K562 (cell line): ENCODE data around the gene COPA. TPM values are rescaled to one million over a fixed set of nuclear protein-coding genes. Genes with fewer than 3 reads are reported as not detected.

ENCODE experiments used
- DNMT1 ChIP-seq: fragments of 450-650 bp; IDR thresholded peaks from 2 replicates; pipeline ENCODE4 v1.6.1; 2016; ENCODE audit warnings: antibody characterized with exemption, mild to moderate bottlenecking
- JUNB ChIP-seq: fragments of 450-650 bp; formaldehyde crosslinking; conservative IDR thresholded peaks from 2 replicates; pipeline ENCODE4 v1.4.0; 2020; ENCODE audit warnings: mild to moderate bottlenecking
- RAD51 ChIP-seq: fragments of 450-650 bp; IDR thresholded peaks from 2 replicates; pipeline ENCODE4 v1.7.1; 2016; ENCODE audit warnings: low read depth, mild to moderate bottlenecking, borderline replicate concordance
- TEAD2 ChIP-seq: fragments of 450-650 bp; IDR thresholded peaks from 2 replicates; pipeline ENCODE4 v1.6.1; 2016; ENCODE audit warnings: missing genetic modification characterization, control low read depth, missing compliant biosample characterization
- U2AF1 ChIP-seq: fragments of 200-400 bp; formaldehyde crosslinking; optimal IDR thresholded peaks from 2 replicates; pipeline ENCODE3; 2017; ENCODE audit warnings: mild to moderate bottlenecking, low read depth, low read length, moderate library complexity
- ZNF551 ChIP-seq: fragments of 250-450 bp; sonication (Bioruptor Pico); IDR thresholded peaks from 2 replicates; pipeline ENCODE4 v1.5.0; 2021; ENCODE audit warnings: mild to moderate bottlenecking, moderate library complexity
- ZNF76 ChIP-seq: fragments of 250-450 bp; sonication (Bioruptor Pico); IDR thresholded peaks from 2 replicates; pipeline ENCODE4 v1.4.0; 2020; ENCODE audit warnings: mild to moderate bottlenecking, moderate library complexity, borderline replicate concordance
- ZNF766 ChIP-seq: fragments of 200-800 bp; sonication (Bioruptor generic); conservative IDR thresholded peaks from 2 replicates; pipeline ENCODE4 v1.6.1; 2016; ENCODE audit warnings: missing genetic modification characterization, missing compliant biosample characterization
- polyA plus RNA-seq, 8 experiments: library from polyadenylated mRNA; depleted of rRNA in 4 of 8; stranded (reverse) in 5 of 8; unstranded in 3 of 8; fragments of >200 nt; fragmentation: Nextera tagmentation in 2 of 8; fragmentation: Illumina TruSeq in 1 of 8; extraction: Ambion mirVana in 2 of 8; extraction: Trizol in 1 of 8; gene quantifications; 2 replicates each; pipeline versions ENCODE4 v1.2.1 to v1.2.3, GENCODE V29; 2011 to 2014; ENCODE audit warnings: inconsistent platforms in 1 of 8, missing spikeins in 1 of 8
- total RNA-seq, 7 experiments: library from RNA; depleted of rRNA in 6 of 7; stranded (reverse); fragments of >200 nt in 6 of 7; fragmentation: Illumina TruSeq in 2 of 7; extraction: Trizol in 2 of 7; gene quantifications; 2 replicates each; pipeline versions ENCODE4 v1.2.1 to v1.2.3, GENCODE V29; 2011 to 2021; ENCODE audit warnings: low replicate concordance in 1 of 7
- TF ChIP-seq, protein P1 (sequence below): sonication (generic); formaldehyde crosslinking; IDR thresholded peaks from 2 replicates; pipeline ENCODE4 v1.8.0; 2023; ENCODE audit warnings: missing genetic modification reagents, mild to moderate bottlenecking, borderline replicate concordance
- TF ChIP-seq, protein P2 (sequence below): fragments of 450-650 bp; IDR thresholded peaks from 2 replicates; pipeline ENCODE4 v1.6.1; 2016; ENCODE audit warnings: borderline replicate concordance
- TF ChIP-seq, protein P3 (sequence below): sonication (generic); formaldehyde crosslinking; IDR thresholded peaks from 2 replicates; pipeline ENCODE4 v1.8.1; 2023; ENCODE audit warnings: mild to moderate bottlenecking, missing genetic modification reagents
- TF ChIP-seq, protein P4 (sequence below): IDR thresholded peaks from 3 replicates; pipeline ENCODE4 v1.6.1; 2011; ENCODE audit warnings: borderline replicate concordance, mild to moderate bottlenecking; ENCODE audit not compliant: insufficient read length, insufficient read depth
- TF ChIP-seq, protein P5 (sequence below): fragments of 250-450 bp; sonication (Bioruptor Pico); IDR thresholded peaks from 2 replicates; pipeline ENCODE4 v1.5.0; 2020; ENCODE audit warnings: mild to moderate bottlenecking

The COPA gene
- total and polyA plus RNA-seq, 9 of the 15 experiments (the other 6 are each of a cell fraction or from before 2014, with no cell fraction given), result 49.8 to 222 (median 110) TPM

DNA sequence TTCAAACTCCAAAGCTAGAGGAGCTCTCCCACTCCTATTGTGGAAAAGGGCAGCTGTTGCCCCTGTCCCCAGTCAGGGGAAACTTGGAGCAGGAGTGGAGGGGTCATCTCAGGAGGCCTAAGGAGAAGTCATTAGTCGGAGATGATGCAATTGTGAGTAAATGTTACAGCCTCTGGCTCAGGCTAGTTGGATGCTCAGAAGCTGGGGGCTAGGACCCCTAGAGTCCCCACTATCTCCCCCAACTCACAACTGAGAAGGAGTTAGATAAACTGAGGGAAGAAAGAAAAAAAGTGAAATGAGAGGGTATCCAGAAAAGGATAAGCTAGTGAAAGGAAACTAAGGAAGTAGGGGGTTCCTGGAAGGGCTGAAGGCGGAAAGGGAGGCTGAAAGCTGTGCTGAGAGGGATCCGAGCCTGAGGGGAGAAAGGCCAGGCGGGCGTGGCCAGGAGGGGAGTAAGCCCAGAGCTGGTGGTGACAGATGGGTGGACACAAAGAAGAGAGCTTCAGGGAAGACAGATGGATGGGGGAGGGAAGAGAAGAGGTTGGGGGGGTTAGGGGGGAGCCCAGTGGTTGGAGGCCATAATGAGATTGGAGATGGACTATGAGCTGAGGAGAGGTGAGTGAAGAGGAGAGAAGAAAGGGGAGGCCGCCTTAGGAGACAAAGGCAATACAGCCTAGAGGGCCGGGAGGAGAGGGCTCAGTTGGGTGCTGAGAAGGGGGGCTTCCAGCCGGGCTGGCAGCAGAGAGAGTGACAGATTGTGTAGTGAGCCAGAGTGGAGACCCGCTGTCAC is 19.3 kb upstream of the COPA start (continued):
- TF ChIP-seq, protein P1, sequence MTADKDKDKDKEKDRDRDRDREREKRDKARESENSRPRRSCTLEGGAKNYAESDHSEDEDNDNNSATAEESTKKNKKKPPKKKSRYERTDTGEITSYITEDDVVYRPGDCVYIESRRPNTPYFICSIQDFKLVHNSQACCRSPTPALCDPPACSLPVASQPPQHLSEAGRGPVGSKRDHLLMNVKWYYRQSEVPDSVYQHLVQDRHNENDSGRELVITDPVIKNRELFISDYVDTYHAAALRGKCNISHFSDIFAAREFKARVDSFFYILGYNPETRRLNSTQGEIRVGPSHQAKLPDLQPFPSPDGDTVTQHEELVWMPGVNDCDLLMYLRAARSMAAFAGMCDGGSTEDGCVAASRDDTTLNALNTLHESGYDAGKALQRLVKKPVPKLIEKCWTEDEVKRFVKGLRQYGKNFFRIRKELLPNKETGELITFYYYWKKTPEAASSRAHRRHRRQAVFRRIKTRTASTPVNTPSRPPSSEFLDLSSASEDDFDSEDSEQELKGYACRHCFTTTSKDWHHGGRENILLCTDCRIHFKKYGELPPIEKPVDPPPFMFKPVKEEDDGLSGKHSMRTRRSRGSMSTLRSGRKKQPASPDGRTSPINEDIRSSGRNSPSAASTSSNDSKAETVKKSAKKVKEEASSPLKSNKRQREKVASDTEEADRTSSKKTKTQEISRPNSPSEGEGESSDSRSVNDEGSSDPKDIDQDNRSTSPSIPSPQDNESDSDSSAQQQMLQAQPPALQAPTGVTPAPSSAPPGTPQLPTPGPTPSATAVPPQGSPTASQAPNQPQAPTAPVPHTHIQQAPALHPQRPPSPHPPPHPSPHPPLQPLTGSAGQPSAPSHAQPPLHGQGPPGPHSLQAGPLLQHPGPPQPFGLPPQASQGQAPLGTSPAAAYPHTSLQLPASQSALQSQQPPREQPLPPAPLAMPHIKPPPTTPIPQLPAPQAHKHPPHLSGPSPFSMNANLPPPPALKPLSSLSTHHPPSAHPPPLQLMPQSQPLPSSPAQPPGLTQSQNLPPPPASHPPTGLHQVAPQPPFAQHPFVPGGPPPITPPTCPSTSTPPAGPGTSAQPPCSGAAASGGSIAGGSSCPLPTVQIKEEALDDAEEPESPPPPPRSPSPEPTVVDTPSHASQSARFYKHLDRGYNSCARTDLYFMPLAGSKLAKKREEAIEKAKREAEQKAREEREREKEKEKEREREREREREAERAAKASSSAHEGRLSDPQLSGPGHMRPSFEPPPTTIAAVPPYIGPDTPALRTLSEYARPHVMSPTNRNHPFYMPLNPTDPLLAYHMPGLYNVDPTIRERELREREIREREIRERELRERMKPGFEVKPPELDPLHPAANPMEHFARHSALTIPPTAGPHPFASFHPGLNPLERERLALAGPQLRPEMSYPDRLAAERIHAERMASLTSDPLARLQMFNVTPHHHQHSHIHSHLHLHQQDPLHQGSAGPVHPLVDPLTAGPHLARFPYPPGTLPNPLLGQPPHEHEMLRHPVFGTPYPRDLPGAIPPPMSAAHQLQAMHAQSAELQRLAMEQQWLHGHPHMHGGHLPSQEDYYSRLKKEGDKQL (CRISPR knock-in tag), result no peak
- no peak for TF ChIP-seq U2AF1
- no peak for TF ChIP-seq ZNF551 (CRISPR knock-in tag)
- no peak for TF ChIP-seq ZNF766 (CRISPR knock-in tag)
- TF ChIP-seq ZNF76, result peak; percentile 62; the same call in 1 of the 2 replicates
- no peak; the same call in 1 of the 2 replicates for TF ChIP-seq RAD51
- TF ChIP-seq TEAD2 (tag), result no peak
- TF ChIP-seq, protein P2, sequence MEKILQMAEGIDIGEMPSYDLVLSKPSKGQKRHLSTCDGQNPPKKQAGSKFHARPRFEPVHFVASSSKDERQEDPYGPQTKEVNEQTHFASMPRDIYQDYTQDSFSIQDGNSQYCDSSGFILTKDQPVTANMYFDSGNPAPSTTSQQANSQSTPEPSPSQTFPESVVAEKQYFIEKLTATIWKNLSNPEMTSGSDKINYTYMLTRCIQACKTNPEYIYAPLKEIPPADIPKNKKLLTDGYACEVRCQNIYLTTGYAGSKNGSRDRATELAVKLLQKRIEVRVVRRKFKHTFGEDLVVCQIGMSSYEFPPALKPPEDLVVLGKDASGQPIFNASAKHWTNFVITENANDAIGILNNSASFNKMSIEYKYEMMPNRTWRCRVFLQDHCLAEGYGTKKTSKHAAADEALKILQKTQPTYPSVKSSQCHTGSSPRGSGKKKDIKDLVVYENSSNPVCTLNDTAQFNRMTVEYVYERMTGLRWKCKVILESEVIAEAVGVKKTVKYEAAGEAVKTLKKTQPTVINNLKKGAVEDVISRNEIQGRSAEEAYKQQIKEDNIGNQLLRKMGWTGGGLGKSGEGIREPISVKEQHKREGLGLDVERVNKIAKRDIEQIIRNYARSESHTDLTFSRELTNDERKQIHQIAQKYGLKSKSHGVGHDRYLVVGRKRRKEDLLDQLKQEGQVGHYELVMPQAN, result no peak
- TF ChIP-seq, protein P3, sequence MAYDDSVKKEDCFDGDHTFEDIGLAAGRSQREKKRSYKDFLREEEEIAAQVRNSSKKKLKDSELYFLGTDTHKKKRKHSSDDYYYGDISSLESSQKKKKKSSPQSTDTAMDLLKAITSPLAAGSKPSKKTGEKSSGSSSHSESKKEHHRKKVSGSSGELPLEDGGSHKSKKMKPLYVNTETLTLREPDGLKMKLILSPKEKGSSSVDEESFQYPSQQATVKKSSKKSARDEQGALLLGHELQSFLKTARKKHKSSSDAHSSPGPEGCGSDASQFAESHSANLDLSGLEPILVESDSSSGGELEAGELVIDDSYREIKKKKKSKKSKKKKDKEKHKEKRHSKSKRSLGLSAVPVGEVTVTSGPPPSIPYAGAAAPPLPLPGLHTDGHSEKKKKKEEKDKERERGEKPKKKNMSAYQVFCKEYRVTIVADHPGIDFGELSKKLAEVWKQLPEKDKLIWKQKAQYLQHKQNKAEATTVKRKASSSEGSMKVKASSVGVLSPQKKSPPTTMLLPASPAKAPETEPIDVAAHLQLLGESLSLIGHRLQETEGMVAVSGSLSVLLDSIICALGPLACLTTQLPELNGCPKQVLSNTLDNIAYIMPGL (CRISPR knock-in tag), result no peak
- TF ChIP-seq, protein P4, sequence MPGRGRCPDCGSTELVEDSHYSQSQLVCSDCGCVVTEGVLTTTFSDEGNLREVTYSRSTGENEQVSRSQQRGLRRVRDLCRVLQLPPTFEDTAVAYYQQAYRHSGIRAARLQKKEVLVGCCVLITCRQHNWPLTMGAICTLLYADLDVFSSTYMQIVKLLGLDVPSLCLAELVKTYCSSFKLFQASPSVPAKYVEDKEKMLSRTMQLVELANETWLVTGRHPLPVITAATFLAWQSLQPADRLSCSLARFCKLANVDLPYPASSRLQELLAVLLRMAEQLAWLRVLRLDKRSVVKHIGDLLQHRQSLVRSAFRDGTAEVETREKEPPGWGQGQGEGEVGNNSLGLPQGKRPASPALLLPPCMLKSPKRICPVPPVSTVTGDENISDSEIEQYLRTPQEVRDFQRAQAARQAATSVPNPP, result no peak
- TF ChIP-seq, protein P5, sequence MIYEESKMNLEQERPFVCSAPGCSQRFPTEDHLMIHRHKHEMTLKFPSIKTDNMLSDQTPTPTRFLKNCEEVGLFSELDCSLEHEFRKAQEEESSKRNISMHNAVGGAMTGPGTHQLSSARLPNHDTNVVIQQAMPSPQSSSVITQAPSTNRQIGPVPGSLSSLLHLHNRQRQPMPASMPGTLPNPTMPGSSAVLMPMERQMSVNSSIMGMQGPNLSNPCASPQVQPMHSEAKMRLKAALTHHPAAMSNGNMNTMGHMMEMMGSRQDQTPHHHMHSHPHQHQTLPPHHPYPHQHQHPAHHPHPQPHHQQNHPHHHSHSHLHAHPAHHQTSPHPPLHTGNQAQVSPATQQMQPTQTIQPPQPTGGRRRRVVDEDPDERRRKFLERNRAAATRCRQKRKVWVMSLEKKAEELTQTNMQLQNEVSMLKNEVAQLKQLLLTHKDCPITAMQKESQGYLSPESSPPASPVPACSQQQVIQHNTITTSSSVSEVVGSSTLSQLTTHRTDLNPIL (CRISPR knock-in tag), result no peak
- TF ChIP-seq JUNB (CRISPR knock-in tag), result no peak
- no peak for TF ChIP-seq DNMT1
